Left ventricle myocardium inferior (tissue), 1 donor: ENCODE measurements around the gene SLC35D2. TPM values are rescaled to one million over a fixed set of nuclear protein-coding genes. Genes with fewer than 3 reads are reported as not detected.
A peak's percentile ranks its signal among the peaks of the same experiment; 100 is the strongest.

Experiments
- DNase-seq: peaks from one replicate; pipeline ENCODE4 v3.0.0-alpha.2; 2020
- H3K27ac ChIP-seq: fragments of 200-600 bp; replicated peaks from 2 replicates; pipeline ENCODE4 v1.8.0; 2021
- H3K27me3 ChIP-seq: fragments of 200-600 bp; 2 replicates; pipeline ENCODE4 v1.8.0; 2021; ENCODE audit warnings: low read depth
- H3K36me3 ChIP-seq: fragments of 200-600 bp; 2 replicates; pipeline ENCODE4 v1.8.0; 2021
- H3K4me1 ChIP-seq: fragments of 200-600 bp; 2 replicates; pipeline ENCODE4 v1.8.0; 2021
- H3K4me3 ChIP-seq: fragments of 200-600 bp; 2 replicates; pipeline ENCODE4 v1.8.0; 2021; ENCODE audit warnings: mild to moderate bottlenecking, moderate library complexity
- H3K9me3 ChIP-seq: fragments of 200-600 bp; replicated peaks from 2 replicates; pipeline ENCODE4 v1.8.0; 2021
- CTCF ChIP-seq: fragments of 200-600 bp; IDR thresholded peaks from 2 replicates; pipeline ENCODE4 v1.8.0; 2021; ENCODE audit warnings: antibody characterized with exemption, mild to moderate bottlenecking, borderline replicate concordance
- intact Hi-C: fragments of 100-400 bp; cut with micrococcal nuclease; formaldehyde crosslinking; loops from one replicate; pipeline ENCODE4 v1.11.0; 2022
- total RNA-seq: library from RNA; stranded (reverse); fragmentation: NEBNext Ultra II Directional; extraction: Animal tissue kit (Norgen Biotek cat#: 25700); gene quantifications from one replicate; pipeline ENCODE4 v1.2.1, GENCODE V29; 2021
- donor health status: DM: no; HTN: yes; CAD: no; lungs with severe emphysema.

Gene SLC35D2
- total RNA-seq, 1 donor from 2014 or later = 13.9 TPM

GRCh38 chr9:96423322-96423984 is 39.9 kb upstream of the SLC35D2 start:
- no peak for DNase-seq
- H3K27me3 ChIP-seq = no peaks in the 10 kb centered on the region
- H3K9me3 ChIP-seq = no peaks in the 10 kb centered on the region
- peaks cover 28% of the 10 kb centered on the region for H3K4me1 ChIP-seq
- intact Hi-C loops = no loop called here
- TF ChIP-seq CTCF = no peak
- peak overlapping the region; percentile 37 for H3K27ac ChIP-seq
- H3K4me3 ChIP-seq = no peak overlapping the region
- H3K36me3 ChIP-seq = no peaks in the 10 kb centered on the region

GRCh38 chr9:96420468-96421219 is 37.1 kb upstream of the SLC35D2 start:
- no peak for DNase-seq
- peak overlapping the region; percentile 100 for H3K27ac ChIP-seq
- H3K36me3 ChIP-seq = no peaks in the 10 kb centered on the region
- intact Hi-C loops = no loop called here
- no peaks in the 10 kb centered on the region for H3K27me3 ChIP-seq
- H3K4me3 ChIP-seq = no peak overlapping the region
- peaks cover 47% of the 10 kb centered on the region for H3K4me1 ChIP-seq
- H3K9me3 ChIP-seq = no peaks in the 10 kb centered on the region
- TF ChIP-seq CTCF = no peak

- H3K27me3 ChIP-seq = no peaks in the 10 kb centered on the region
- H3K4me1 ChIP-seq = peaks cover 47% of the 10 kb centered on the region
- intact Hi-C loops = no loop called here
- no peaks in the 10 kb centered on the region for H3K9me3 ChIP-seq
- TF ChIP-seq CTCF = no peak
- no peak for DNase-seq
- peak overlapping the region; percentile 91 for H3K4me3 ChIP-seq
- peak overlapping the region; percentile 100 for H3K27ac ChIP-seq
- H3K36me3 ChIP-seq = no peaks in the 10 kb centered on the region
These were observed 36.1 kb upstream of the SLC35D2 start for GRCh38 chr9:96419691-96419969.

GRCh38 chr9:96418920-96419690 is 35.6 kb upstream of the SLC35D2 start:
- Histone ChIP-seq H3K27ac (peak overlapping the region; percentile 100), H3K36me3 (no peaks in the 10 kb centered on the region), H3K27me3 (no peaks in the 10 kb centered on the region), H3K9me3 (no peaks in the 10 kb centered on the region), H3K4me3 (peak overlapping the region; percentile 91), H3K4me1 (peaks cover 47% of the 10 kb centered on the region)
- TF ChIP-seq CTCF = peak; percentile 7
- peak; percentile 84 for DNase-seq
- intact Hi-C loops = no loop called here

- Histone ChIP-seq H3K4me3 (peak within 1 kb of the TSS; percentile 91), H3K9me3 (no peaks in the 10 kb centered on the region), H3K27me3 (no peaks in the 10 kb centered on the region), H3K36me3 (no peaks in the 10 kb centered on the region), H3K27ac (peak within 1 kb of the TSS; percentile 100), H3K4me1 (peaks cover 54% of the 10 kb centered on the region)
- DNase-seq = peak; percentile 99
- no peak for TF ChIP-seq CTCF
- intact Hi-C loops = no loop called here
These were observed 34.8 kb upstream of the SLC35D2 start, which contains the start of gene ZNF367 for GRCh38 chr9:96418083-96418919. TSS of gene ZNF367 (minus strand) at chr9:96418370. CDS start at chr9:96418032, 338 bp downstream.
